ENCODE results near the gene COLEC12.

GRCh38 chr18:420661-421246 is 79.7 kb downstream of the COLEC12 start:
- no peak for TF ChIP-seq EZH2 (IDR thresholded peaks at IDR 0.05)
- TF ChIP-seq POLR2AphosphoS5 (IDR thresholded peaks at IDR 0.05; ENCODE audit: borderline replicate concordance, low read depth, low read length): no peak
